HuH-7.5 (cell line): Measurements from ENCODE around the gene TIMM29.
"Not testable (repeated sequence)": the region's sequence is repeated elsewhere in the genome, so short reads cannot be mapped to it uniquely, and the experiment has no call there.

Source experiments
- DNase-seq: peaks from one replicate; pipeline ENCODE4 v3.0.0; 2011; ENCODE audit warnings: low spot score

Gene TIMM29

DNA sequence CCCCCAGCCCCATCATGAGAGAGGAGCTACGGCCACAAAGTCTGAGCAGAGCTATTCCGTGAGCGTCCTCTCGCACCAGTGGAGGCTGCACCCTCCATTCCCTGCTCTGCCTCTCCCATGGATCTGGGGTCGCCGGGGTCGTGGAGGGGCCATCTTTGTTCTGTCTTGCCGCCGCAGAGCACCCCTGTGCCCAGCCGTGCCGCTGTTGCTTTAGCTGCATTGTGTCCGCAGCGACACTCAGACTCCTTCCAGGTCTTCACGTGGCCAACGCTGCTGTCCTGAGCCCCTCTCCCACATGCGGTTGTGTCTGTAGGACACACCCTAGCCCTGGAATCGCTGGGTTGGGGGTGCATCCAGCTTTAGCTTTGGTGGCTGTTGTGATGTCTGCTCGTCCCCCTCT lies 16.0 kb upstream of the TIMM29 start:
- DNase-seq: no peak

- DNase-seq: no peak
These were observed 14.8 kb upstream of the TIMM29 start for GRCh38 chr19:10913716-10914340.

- no peak for DNase-seq
These were observed 13.2 kb upstream of the TIMM29 start for GRCh38 chr19:10915130-10916091.

- no peak for DNase-seq
These were observed 12.0 kb upstream of the TIMM29 start for GRCh38 chr19:10916602-10917001.

GRCh38 chr19:10918359-10918758 lies 10.3 kb upstream of the TIMM29 start:
- DNase-seq: no peak

DNA sequence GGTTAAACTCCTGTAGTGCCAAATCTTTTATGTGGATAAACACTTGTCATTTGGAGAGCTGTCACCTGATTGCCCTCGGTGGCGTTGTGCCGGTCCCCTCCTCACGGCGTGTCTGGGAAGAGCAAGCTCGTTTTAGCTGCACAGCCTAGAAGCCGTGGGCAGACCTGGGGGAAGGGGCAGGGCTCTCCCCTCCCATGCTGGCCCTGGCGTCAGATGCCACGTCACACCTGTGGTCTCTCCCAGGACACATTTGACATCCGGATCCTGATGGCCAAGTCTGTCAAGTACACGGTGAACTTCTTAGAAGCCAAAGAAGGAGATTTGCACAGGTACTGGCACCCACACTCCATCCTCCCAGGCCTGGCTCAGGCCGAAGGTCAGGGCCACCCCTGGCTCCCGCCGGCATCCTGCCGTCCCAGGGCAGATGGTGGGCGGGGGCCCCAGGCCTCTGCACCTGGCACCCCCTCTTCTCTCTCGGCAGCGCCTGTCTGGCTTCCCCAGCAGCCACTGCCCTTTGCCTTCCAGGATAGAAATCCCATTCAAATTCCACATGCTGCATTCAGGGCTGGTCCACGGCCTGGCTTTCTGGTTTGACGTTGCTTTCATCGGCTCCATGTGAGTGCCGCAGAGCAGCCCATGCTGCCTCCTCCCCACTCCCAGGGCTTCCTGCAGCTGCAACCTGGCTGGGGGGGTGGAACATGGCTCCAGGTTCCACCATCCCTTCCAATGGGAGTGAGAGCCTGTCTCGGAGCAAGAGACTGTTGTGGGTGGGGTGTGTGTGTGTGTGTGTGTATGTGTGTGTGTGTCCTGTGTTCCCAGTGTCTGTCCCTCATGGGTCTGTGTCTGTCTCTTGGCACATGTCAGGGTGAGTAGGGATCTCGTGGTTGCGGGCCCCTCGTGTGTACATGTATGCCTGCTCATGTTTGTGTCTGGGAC lies 9.0 kb upstream of the TIMM29 start:
- no peak for DNase-seq

- no peak for DNase-seq
These were observed 8.3 kb upstream of the TIMM29 start for GRCh38 chr19:10920288-10920655.

- DNase-seq: no peak
These were observed 7.8 kb upstream of the TIMM29 start for GRCh38 chr19:10920781-10921180.

DNA sequence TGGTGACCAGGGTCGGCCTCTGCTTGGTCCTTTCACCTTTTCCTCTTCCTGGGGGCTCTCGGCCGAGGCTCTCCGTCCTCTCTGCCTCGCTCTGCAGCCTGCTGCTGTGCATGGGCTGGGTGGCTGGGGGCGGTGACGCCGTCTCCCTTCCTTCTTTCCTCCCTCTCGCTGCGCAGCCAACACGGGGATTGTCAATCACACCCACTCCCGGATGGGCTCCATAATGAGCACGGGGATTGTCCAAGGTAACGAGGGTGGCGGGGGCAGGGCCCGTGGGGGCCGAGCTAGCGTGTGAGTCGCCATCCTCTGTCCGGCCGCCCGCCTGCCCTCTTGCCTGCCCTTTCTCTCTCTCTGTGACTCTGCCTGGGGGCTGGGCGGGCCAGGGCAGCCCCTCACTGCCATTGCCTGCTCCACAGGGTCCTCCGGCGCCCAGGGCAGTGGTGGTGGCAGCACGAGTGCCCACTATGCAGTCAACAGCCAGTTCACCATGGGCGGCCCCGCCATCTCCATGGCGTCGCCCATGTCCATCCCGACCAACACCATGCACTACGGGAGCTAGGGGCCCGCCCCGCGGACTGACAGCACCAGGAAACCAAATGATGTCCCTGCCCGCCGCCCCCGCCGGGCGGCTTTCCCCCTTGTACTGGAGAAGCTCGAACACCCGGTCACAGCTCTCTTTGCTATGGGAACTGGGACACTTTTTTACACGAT lies 7.3 kb upstream of the TIMM29 start:
- DNase-seq: no peak

DNA sequence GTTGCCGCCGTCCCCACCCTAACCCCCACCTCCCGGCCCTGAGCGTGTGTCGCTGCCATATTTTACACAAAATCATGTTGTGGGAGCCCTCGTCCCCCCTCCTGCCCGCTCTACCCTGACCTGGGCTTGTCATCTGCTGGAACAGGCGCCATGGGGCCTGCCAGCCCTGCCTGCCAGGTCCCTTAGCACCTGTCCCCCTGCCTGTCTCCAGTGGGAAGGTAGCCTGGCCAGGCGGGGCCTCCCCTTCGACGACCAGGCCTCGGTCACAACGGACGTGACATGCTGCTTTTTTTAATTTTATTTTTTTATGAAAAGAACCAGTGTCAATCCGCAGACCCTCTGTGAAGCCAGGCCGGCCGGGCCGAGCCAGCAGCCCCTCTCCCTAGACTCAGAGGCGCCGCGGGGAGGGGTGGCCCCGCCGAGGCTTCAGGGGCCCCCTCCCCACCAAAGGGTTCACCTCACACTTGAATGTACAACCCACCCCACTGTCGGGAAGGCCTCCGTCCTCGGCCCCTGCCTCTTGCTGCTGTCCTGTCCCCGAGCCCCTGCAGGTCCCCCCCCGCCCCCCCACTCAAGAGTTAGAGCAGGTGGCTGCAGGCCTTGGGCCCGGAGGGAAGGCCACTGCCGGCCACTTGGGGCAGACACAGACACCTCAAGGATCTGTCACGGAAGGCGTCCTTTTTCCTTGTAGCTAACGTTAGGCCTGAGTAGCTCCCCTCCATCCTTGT lies 6.5 kb upstream of the TIMM29 start:
- no peak for DNase-seq

DNA sequence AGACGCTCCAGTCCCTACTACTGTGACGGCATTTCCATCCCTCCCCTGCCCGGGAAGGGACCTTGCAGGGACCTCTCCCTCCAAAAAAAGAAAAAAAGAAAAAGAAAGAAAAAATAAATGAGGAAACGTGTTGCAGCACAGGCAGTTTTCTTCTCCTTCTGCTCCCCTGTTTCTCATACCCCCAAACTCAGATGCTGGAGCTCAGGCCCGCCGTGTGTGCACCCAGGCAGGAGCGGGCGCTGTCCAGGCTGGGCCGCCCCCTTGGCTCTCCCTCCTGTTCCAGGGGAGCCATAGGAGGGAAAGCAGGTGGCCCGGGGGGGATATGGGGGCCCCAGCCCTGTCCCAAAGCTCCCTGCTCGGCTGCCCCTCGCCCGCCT lies 6.0 kb upstream of the TIMM29 start:
- no peak for DNase-seq

DNA sequence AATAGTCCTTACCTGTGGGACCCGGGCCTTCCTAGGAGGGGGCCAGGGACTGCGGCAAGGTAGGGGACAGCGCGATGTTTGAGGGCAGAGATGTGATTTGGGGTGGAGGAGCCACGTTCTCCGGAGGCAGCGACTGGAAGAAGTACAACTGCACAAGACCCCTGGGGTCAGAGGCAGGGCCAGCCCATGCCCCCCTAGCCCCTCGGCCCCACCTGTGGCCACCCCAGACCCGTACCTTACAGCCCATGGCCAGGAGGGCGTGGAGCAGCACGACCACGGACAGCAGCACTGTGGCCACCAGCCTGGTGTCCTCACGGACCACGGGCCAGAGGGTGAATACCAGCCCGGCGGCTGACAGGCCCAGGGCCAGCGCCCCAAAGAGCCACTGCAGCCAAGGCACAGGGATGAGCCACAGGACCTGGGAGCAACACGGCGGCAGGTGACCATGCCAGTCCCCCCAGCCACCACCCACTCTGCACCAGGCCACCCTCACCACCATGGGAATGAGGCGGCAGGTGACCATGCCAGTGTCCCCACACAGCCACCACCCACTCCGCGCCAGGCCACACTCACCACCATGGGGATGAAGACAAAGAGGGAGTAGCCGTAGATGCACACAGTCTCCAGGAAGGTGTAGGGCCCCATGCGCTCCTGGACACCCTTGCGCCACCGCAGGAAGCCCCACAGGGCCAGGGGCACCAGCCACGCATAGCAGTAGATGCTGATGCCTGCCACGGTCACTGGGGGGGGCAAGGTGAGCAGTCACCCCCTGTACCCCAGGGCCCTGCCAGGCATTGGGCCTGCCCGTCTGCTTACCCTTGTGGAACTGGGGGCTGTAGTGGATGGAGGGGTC lies 5.1 kb upstream of the TIMM29 start:
- DNase-seq: no peak

DNA sequence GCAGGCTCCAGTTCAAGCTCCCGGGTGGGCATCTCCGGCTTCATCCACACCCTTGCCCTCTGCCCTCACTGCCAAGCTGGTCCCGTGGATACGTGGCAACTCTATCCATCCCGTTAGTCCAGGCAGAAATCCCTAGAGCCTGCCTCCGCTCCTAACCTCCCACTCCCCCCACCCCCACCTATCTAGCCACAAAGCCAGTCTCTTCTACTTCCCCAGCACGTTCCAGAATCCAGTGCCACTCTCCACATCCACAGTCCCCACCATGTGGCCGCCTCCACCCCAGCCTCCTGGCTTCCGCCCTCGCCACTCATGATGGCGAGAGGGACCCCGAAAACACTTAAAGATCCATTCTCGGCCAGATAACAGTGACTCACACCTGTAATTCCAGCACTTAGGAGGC lies 4.0 kb upstream of the TIMM29 start:
- no peak for DNase-seq

DNA sequence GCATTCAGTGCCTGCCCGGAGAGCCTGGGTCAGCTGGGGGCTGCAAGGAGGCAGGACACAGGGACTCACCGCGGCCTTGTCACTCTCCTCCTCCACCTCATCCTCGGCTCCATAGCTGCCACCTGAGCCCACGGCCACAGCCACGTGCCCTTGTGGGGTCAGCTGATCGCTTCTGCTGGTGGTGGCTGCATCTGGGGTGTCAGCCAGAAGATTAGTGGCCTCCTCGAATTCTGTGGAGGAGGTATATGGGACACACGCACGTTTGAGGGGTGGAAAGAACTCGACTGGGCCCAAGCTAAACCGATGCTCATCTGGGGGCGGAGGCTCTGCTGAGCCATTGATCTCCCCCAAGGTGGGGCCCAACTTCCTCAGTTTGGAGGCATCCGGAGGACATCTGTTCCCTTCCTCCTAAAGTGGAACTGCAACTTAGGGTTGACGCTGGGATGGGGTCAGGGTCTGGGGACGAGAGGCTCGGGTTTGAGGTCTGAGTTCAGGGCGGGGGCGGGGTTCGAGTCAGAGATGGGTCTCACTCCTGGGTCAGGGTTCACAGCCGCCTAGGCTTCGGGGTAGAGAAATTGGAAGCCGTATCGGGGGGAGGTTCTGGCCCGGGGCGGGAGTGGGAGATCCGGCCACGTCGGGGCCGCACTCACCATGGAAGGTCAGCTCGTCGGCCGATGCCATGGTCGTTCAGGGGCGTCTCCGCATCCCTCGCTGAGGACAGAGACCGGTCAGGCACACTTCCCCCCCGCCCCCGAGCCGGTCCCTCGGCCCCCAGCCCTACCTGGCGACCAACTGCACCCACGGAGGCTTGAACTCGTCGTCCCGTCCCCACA lies 665 bp upstream of the TIMM29 start:
- DNase-seq: no peak

- DNase-seq: no peak
These were observed 787 bp downstream of the TIMM29 start for GRCh38 chr19:10929402-10929794.

DNA sequence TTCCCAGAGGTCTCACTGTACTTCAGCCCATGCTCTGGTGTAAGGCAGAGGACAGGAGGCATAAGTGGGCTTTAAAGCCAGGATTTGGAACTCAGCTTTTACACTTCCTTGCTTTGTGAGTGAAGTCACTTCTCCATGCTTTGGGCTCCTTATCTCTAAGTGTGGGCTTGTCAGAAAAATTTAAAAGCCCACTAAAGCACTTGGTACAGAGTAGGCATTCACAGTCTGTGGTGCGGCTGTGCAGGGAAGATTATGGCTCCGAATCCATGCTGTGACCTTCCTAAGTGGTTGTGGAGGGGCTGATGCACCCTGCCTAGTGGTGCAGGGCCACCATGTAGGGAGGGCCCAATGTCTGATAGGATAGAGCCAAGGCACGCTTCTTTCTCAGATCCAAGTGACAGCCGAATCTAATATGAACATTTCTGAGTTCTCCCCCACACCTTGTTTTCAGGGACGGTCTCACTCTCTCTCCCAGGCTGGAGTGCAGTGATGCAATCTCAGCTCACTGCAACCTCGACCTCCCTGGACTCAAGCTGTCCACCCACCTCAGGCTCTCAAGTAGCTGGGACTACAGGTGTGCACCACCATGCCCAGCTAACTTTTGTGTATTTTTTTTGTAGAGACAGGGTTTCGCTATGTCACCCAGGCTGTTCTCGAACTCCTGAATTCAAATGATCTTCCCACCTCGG lies 6.9 kb downstream of the TIMM29 start:
- no peak for DNase-seq

DNA sequence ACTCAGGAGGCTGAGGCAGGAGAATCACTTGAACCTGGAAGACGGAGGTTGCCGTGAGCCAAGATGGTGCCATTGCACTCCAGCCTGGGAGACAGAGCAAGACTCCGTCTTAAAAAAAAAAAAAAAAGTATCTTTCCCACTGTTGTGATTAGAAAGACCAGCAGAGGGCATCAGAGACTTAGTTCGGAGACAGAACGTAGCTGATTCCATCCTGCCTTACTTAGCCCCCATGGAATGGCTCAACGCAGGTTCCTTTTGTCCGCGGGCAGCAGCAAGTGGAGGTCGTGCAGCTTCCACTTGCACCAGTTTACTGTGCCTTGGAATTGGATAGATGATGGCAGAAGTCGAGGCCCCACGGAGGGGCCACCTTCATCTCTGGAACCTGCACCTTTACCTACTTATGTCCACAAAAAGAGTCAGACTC lies 8.1 kb downstream of the TIMM29 start:
- DNase-seq: no peak

DNA sequence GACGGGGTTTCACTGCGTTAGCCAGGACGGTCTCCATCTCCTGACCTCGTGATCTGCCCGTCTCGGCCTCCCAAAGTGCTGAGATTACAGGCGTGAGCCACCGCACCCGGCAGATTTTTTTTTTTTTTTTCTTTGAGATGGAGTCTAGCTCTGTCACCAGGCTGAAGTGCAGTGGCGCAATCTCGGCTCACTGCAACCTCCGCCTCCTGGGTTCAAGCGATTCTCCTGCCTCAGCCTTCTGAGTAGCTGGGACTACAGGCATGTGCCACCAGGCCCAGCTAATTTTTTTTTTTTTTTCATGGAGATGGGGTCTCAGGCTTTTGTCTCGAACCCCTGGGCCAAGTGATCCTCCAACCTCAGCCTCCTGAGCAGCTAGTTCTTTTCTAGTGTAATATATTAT lies 13.0 kb downstream of the TIMM29 start:
- not testable (repeated sequence) for DNase-seq

DNA sequence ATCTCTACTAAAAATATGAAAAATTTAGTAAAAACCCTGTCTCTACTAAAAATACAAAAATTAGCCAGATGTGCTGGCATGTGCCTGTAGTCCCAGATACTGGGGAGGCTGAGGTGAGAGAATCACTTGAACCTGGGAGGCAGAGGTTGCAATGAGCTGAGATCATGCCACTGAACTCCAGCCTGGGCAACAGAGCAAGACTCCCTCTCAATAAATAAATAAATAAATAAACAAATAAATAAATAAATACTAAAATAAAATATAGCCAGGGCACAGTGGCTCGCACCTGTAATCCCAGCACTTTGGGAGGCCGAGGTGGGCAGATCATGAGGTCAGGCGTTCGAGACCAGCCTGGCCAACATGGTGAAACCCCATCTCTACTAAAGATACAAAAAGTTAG lies 14.8 kb downstream of the TIMM29 start:
- not testable (repeated sequence) for DNase-seq
